ENCODE measurements around the gene PKIB.

- TF ChIP-seq, protein P1, sequence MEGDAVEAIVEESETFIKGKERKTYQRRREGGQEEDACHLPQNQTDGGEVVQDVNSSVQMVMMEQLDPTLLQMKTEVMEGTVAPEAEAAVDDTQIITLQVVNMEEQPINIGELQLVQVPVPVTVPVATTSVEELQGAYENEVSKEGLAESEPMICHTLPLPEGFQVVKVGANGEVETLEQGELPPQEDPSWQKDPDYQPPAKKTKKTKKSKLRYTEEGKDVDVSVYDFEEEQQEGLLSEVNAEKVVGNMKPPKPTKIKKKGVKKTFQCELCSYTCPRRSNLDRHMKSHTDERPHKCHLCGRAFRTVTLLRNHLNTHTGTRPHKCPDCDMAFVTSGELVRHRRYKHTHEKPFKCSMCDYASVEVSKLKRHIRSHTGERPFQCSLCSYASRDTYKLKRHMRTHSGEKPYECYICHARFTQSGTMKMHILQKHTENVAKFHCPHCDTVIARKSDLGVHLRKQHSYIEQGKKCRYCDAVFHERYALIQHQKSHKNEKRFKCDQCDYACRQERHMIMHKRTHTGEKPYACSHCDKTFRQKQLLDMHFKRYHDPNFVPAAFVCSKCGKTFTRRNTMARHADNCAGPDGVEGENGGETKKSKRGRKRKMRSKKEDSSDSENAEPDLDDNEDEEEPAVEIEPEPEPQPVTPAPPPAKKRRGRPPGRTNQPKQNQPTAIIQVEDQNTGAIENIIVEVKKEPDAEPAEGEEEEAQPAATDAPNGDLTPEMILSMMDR (IDR thresholded peaks at IDR 0.05): no peak
- no peak for TF ChIP-seq POLR2A (IDR thresholded peaks at IDR 0.05)
These were observed 40.8 kb downstream of the PKIB start for GRCh38 chr6:122651031-122651430.
